ENCODE data around the gene COL23A1. TPM values are rescaled to one million over a fixed set of nuclear protein-coding genes. Genes with fewer than 3 reads are reported as not detected.

Gene COL23A1
- total and polyA plus RNA-seq, 2 donors (not counting 1 experiment from before 2014, with no cell fraction given), result 0.20 TPM; not detected in 1

- Histone ChIP-seq H3K27ac (ENCODE audit: low read length in 2 of 2) (no peak overlapping the region), H3K4me3 (ENCODE audit: control extremely low read depth in 1 of 5, extremely low read depth in 1 of 5, insufficient read depth in 1 of 5, low read depth in 2 of 5, low read length in 4 of 5) (no peak overlapping the region), H3K4me1 (ENCODE audit: control insufficient read depth in 2 of 2, insufficient read depth in 2 of 2, low read length in 2 of 2) (no peaks in the 10 kb centered on the region), H3K27me3 (replicated peaks in 1 of 4; ENCODE audit: control extremely low read depth in 1 of 4, control insufficient read depth in 3 of 4, insufficient read depth in 4 of 4, low read length in 3 of 4) (peaks cover 0 to 5% (median 0%) of the 10 kb centered on the region in 4 experiments), H3K4me2 (replicated peaks; ENCODE audit: low read depth, low read length, poor library complexity, severe bottlenecking) (no peak overlapping the region), H4K20me1 (ENCODE audit: control insufficient read depth, insufficient read depth, low read length, poor library complexity, severe bottlenecking) (no peaks in the 10 kb centered on the region), H3K9ac (ENCODE audit: low read length) (no peak overlapping the region), H2AFZ (ENCODE audit: insufficient read depth, low read depth, low read length, poor library complexity, severe bottlenecking) (no peak overlapping the region), H3K9me3 (ENCODE audit: control extremely low read depth in 1 of 3, control insufficient read depth in 2 of 3, insufficient read depth in 1 of 3, low read length in 2 of 3) (peaks cover 0 to 3% (median 0%) of the 10 kb centered on the region in 3 donors), H3K79me2 (ENCODE audit: control insufficient read depth, insufficient read depth, low read length) (no peaks in the 10 kb centered on the region), H3K36me3 (replicated peaks in 1 of 2; ENCODE audit: control extremely low read depth in 1 of 2, control insufficient read depth in 1 of 2, extremely low read depth in 1 of 2, insufficient read depth in 2 of 2, low read length in 1 of 2) (no peaks in the 10 kb centered on the region)
- Mint-ChIP-seq H3K27ac (no peak overlapping the region), H3K4me3 (no peak overlapping the region), H3K27me3 (peaks cover 8% of the 10 kb centered on the region), H3K9me3 (ENCODE audit: insufficient read depth) (no peaks in the 10 kb centered on the region), H3K4me1 (no peaks in the 10 kb centered on the region)
- intact Hi-C loops (cut with micrococcal nuclease), result no loop called here
- TF ChIP-seq EZH2 (IDR thresholded peaks at IDR 0.05; ENCODE audit: borderline replicate concordance, insufficient read depth, low read depth, low read length, poor library complexity, severe bottlenecking), result no peak
- no peak for TF ChIP-seq CTCF (IDR thresholded peaks at IDR 0.05)
- 74% methylated on average over 7 of the region's 7 CpGs for WGBS (ENCODE audit: insufficient coverage)
- ChIA-PET POLR2A (no interaction called here), CTCF (interaction anchor here (2.4 to 3.5 kb wide), 2 partner anchors 272 to 317 kb away, joined by 12 to 24 read pairs; no protein-coding TSS in a partner anchor)
- ATAC-seq (ENCODE audit: low read depth), result no peak
- no peak for DNase-seq
Measured at GRCh38 chr5:178551468-178551867, 38.7 kb downstream of the COL23A1 start.

GRCh38 chr5:178551059-178551458 lies 39.1 kb downstream of the COL23A1 start:
- H3K4me2 ChIP-seq (replicated peaks; ENCODE audit: low read depth, low read length, poor library complexity, severe bottlenecking), result no peak overlapping the region
- no peaks in the 10 kb centered on the region for H3K36me3 ChIP-seq (replicated peaks in 1 of 2; ENCODE audit: control extremely low read depth in 1 of 2, control insufficient read depth in 1 of 2, extremely low read depth in 1 of 2, insufficient read depth in 2 of 2, low read length in 1 of 2)
- H3K27me3 Mint-ChIP-seq, result peaks cover 7% of the 10 kb centered on the region
- intact Hi-C loops (cut with micrococcal nuclease), result no loop called here
- no peak overlapping the region for H3K4me3 Mint-ChIP-seq
- TF ChIP-seq CTCF (IDR thresholded peaks at IDR 0.05) (peak; percentile 30), EZH2 (IDR thresholded peaks at IDR 0.05; ENCODE audit: borderline replicate concordance, insufficient read depth, low read depth, low read length, poor library complexity, severe bottlenecking) (no peak)
- DNase-seq, result no peak
- H3K9ac ChIP-seq (ENCODE audit: low read length), result no peak overlapping the region
- CTCF ChIA-PET, result interaction anchor here (2.4 to 3.5 kb wide), 2 partner anchors 271 to 317 kb away, joined by 12 to 24 read pairs; no protein-coding TSS in a partner anchor
- H3K27ac Mint-ChIP-seq, result no peak overlapping the region
- H3K27me3 ChIP-seq (replicated peaks in 1 of 4; ENCODE audit: control extremely low read depth in 1 of 4, control insufficient read depth in 3 of 4, insufficient read depth in 4 of 4, low read length in 3 of 4), result peaks cover 0 to 5% (median 0%) of the 10 kb centered on the region in 4 experiments
- H3K9me3 Mint-ChIP-seq (ENCODE audit: insufficient read depth), result no peaks in the 10 kb centered on the region
- H3K4me1 Mint-ChIP-seq, result no peaks in the 10 kb centered on the region
- no peak overlapping the region for H3K4me3 ChIP-seq (ENCODE audit: control extremely low read depth in 1 of 5, extremely low read depth in 1 of 5, insufficient read depth in 1 of 5, low read depth in 2 of 5, low read length in 4 of 5)
- no peak for ATAC-seq (ENCODE audit: low read depth)
- no peaks in the 10 kb centered on the region for H4K20me1 ChIP-seq (ENCODE audit: control insufficient read depth, insufficient read depth, low read length, poor library complexity, severe bottlenecking)
- peaks cover 0 to 3% (median 0%) of the 10 kb centered on the region in 3 donors for H3K9me3 ChIP-seq (ENCODE audit: control extremely low read depth in 1 of 3, control insufficient read depth in 2 of 3, insufficient read depth in 1 of 3, low read length in 2 of 3)
- no peak overlapping the region for H3K27ac ChIP-seq (ENCODE audit: low read length in 2 of 2)
- H3K79me2 ChIP-seq (ENCODE audit: control insufficient read depth, insufficient read depth, low read length), result no peaks in the 10 kb centered on the region
- POLR2A ChIA-PET, result no interaction called here
- H3K4me1 ChIP-seq (ENCODE audit: control insufficient read depth in 2 of 2, insufficient read depth in 2 of 2, low read length in 2 of 2), result no peaks in the 10 kb centered on the region
- H2AFZ ChIP-seq (ENCODE audit: insufficient read depth, low read depth, low read length, poor library complexity, severe bottlenecking), result no peak overlapping the region

All from B cell (primary cell).